Measurements from ENCODE around the gene REPS2. TPM values are rescaled to one million over a fixed set of nuclear protein-coding genes. Genes with fewer than 3 reads are reported as not detected.

The REPS2 gene
- total RNA-seq = 1.00 and 2.6 TPM in 2 replicates

GRCh38 chrX:16946361-16946964 lies at the start of gene REPS2:
TSS of gene REPS2 (plus strand) at chrX:16946658. CDS start at chrX:16946862, 204 bp downstream.

Other genes with a start within 250 kb of the REPS2 start
- gene CTPS2, start 234.0 kb upstream of the REPS2 start, total RNA-seq = 8.5 and 9.0 TPM in 2 replicates
- gene SYAP1, start 227.0 kb upstream of the REPS2 start, total RNA-seq = 25.6 and 26.6 TPM in 2 replicates
- gene TXLNG, start 160.2 kb upstream of the REPS2 start, total RNA-seq = 9.5 and 10.9 TPM in 2 replicates
- 123 and 142 TPM in 2 replicates for gene RBBP7, start 76.3 kb upstream of the REPS2 start, total RNA-seq

Measured in mammary microvascular endothelial cell (primary cell).